ENCODE data around the gene RIMS1. TPM values are rescaled to one million over a fixed set of nuclear protein-coding genes. Genes with fewer than 3 reads are reported as not detected.

The RIMS1 gene
- total and polyA plus RNA-seq, 4 experiments from 2014 or later, result not detected

DNA sequence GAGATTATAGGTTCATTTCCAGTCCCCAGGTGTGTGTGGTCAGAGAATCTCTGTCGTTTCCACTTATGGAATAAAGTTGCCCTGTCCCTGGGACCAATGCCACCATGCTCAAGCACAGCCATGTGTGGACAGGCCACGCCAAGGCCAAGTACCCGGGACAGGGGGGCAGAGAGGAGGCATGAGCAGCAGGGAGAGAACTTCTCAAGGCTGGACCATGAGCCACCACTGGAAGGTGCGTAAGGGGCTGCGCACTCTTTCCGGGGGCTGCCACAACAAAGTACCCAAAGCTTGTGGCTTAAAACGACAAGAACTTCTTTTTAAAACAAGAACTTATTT is 526.3 kb downstream of the RIMS1 start:
- H3K4me1 Mint-ChIP-seq, result peaks cover 0 to 2% (median under 1%) of the 10 kb centered on the region in 4 donors
- no peak for DNase-seq
- Histone ChIP-seq H3K9me3 (ENCODE audit: control insufficient read depth in 1 of 2, low read length in 2 of 2) (no peaks in the 10 kb centered on the region), H3K27ac (ENCODE audit: low read depth, low read length) (no peak overlapping the region), H3K27me3 (ENCODE audit: insufficient read depth, low read length) (no peaks in the 10 kb centered on the region), H3K4me3 (ENCODE audit: low read length in 2 of 2) (no peak overlapping the region), H3K4me1 (ENCODE audit: insufficient read depth, low read length) (no peaks in the 10 kb centered on the region), H3K36me3 (ENCODE audit: insufficient read depth, low read length) (no peaks in the 10 kb centered on the region)
- H3K27me3 Mint-ChIP-seq, result peaks cover 3 to 6% of the 10 kb centered on the region in 2 donors
- POLR2A ChIA-PET (ENCODE audit: partially characterized antibody), result no interaction called here
- intact Hi-C loops (cut with micrococcal nuclease), result loop anchor here (1.0 to 2.0 kb wide), 3 partner anchors 204 to 769 kb away; no protein-coding TSS in a partner anchor
- no peaks in the 10 kb centered on the region for H3K9me3 Mint-ChIP-seq
- H3K27ac Mint-ChIP-seq, result no peak overlapping the region
- CTCF ChIA-PET (ENCODE audit: partially characterized antibody), result interaction anchor here (0.5 to 9.2 kb wide), 22 partner anchors 9 to 976 kb away, joined by 3 to 117 read pairs (median 4); no protein-coding TSS in a partner anchor
- H3K36me3 Mint-ChIP-seq, result no peaks in the 10 kb centered on the region
- H3K4me3 Mint-ChIP-seq, result no peak overlapping the region

DNA sequence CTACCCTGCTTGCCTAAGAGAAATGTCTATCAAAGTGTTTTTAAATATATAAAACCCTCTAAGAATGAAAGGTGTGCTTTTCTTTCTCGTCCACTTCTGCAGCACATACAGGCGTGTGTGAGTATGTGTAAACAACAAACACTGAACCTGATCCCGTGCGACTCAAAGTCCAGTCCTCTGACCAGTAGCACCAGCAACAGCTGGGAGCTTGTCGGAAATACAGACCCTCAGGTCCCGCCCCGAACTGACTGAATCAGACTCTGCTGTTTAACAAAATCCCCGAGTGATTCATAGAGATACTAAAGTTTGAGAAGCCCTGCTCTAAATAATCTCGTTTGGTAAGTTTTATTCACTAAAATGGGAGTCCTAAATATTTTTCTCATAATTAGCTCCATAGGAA is 527.5 kb downstream of the RIMS1 start:
- Mint-ChIP-seq H3K36me3 (no peaks in the 10 kb centered on the region), H3K27ac (no peak overlapping the region), H3K4me3 (no peak overlapping the region), H3K9me3 (no peaks in the 10 kb centered on the region), H3K27me3 (peaks cover 3 to 8% of the 10 kb centered on the region in 2 donors), H3K4me1 (peaks cover 0 to 2% (median under 1%) of the 10 kb centered on the region in 4 donors)
- no peaks in the 10 kb centered on the region for H3K27me3 ChIP-seq (ENCODE audit: insufficient read depth, low read length)
- intact Hi-C loops (cut with micrococcal nuclease), result loop anchor here (2.0 kb wide), 1 partner anchor 203 kb away; no protein-coding TSS in a partner anchor
- no peaks in the 10 kb centered on the region for H3K36me3 ChIP-seq (ENCODE audit: insufficient read depth, low read length)
- ChIA-PET CTCF (ENCODE audit: partially characterized antibody) (interaction anchor here (1.5 to 9.2 kb wide), 3 partner anchors 8 to 913 kb away, joined by 10 to 117 read pairs (median 87); no protein-coding TSS in a partner anchor), POLR2A (ENCODE audit: partially characterized antibody) (interaction anchor here (0.7 kb wide), 1 partner anchor 178 kb away, joined by 3 read pairs; no protein-coding TSS in a partner anchor)
- H3K9me3 ChIP-seq (ENCODE audit: control insufficient read depth in 1 of 2, low read length in 2 of 2), result no peaks in the 10 kb centered on the region
- H3K4me3 ChIP-seq (ENCODE audit: low read length in 2 of 2), result no peak overlapping the region
- DNase-seq, result no peak
- no peak overlapping the region for H3K27ac ChIP-seq (ENCODE audit: low read depth, low read length)
- H3K4me1 ChIP-seq (ENCODE audit: insufficient read depth, low read length), result no peaks in the 10 kb centered on the region

- H3K27me3 Mint-ChIP-seq, result peaks cover 3 to 8% of the 10 kb centered on the region in 2 donors
- no peaks in the 10 kb centered on the region for H3K27me3 ChIP-seq (ENCODE audit: insufficient read depth, low read length)
- H3K4me3 Mint-ChIP-seq, result no peak overlapping the region
- peak overlapping the region in 1 of 7 donors; percentile 41 for H3K27ac Mint-ChIP-seq
- no peaks in the 10 kb centered on the region for H3K9me3 ChIP-seq (ENCODE audit: control insufficient read depth in 1 of 2, low read length in 2 of 2)
- no peak for DNase-seq
- H3K36me3 Mint-ChIP-seq, result no peaks in the 10 kb centered on the region
- intact Hi-C loops (cut with micrococcal nuclease), result no loop called here
- peaks cover 0 to 2% (median under 1%) of the 10 kb centered on the region in 4 donors for H3K4me1 Mint-ChIP-seq
- H3K9me3 Mint-ChIP-seq, result no peaks in the 10 kb centered on the region
- no peak overlapping the region for H3K4me3 ChIP-seq (ENCODE audit: low read length in 2 of 2)
- CTCF ChIA-PET (ENCODE audit: partially characterized antibody), result interaction anchor here (0.8 to 9.2 kb wide), 3 partner anchors 10 to 913 kb away, joined by 3 to 117 read pairs (median 87); no protein-coding TSS in a partner anchor
- no peaks in the 10 kb centered on the region for H3K36me3 ChIP-seq (ENCODE audit: insufficient read depth, low read length)
- H3K27ac ChIP-seq (ENCODE audit: low read depth, low read length), result no peak overlapping the region
- no peaks in the 10 kb centered on the region for H3K4me1 ChIP-seq (ENCODE audit: insufficient read depth, low read length)
- POLR2A ChIA-PET (ENCODE audit: partially characterized antibody), result no interaction called here
Observed at GRCh38 chr6:72414657-72415056, 528.3 kb downstream of the RIMS1 start.

DNA sequence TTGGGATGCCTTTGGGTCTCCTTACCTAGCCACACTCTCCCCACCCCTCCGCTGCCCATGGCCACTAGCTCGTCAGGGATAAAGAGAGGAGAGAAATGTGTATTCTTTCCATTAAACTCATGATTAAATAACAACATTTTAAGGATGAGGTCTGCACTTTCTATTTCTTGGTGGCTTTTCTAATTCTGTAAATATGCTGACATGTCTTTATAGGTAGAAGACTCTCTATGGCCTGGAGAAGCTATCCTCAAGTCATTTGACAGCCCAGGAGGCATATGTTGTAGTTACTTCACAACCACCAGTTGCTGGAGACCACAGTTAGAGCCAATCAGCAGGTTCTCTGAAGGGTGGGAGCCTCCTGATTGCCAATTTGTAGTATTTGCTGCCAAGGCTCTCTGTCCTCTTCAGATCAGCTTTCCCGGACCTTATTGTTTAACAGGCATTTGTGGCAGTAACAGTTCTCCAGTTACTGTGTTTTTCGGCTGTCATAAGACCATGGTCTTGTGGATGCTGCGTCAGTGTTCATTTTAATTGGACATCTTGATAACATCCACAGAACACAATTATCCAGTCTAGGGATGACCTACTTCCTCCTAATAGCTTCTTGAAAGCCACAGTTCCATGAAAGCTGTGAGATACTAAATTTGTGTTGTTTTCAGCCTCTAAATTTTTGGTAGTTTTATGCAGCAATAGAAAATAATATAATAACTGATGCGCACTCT is 530.6 kb downstream of the RIMS1 start:
- no peaks in the 10 kb centered on the region for H3K9me3 ChIP-seq (ENCODE audit: control insufficient read depth in 1 of 2, low read length in 2 of 2)
- no peak overlapping the region for H3K27ac ChIP-seq (ENCODE audit: low read depth, low read length)
- Mint-ChIP-seq H3K9me3 (no peaks in the 10 kb centered on the region), H3K4me3 (no peak overlapping the region), H3K27ac (no peak overlapping the region), H3K27me3 (peaks cover 6 to 8% of the 10 kb centered on the region in 2 donors), H3K4me1 (peaks cover 0 to 2% (median under 1%) of the 10 kb centered on the region in 4 donors), H3K36me3 (no peaks in the 10 kb centered on the region)
- POLR2A ChIA-PET (ENCODE audit: partially characterized antibody), result no interaction called here
- no peak overlapping the region for H3K4me3 ChIP-seq (ENCODE audit: low read length in 2 of 2)
- no peaks in the 10 kb centered on the region for H3K4me1 ChIP-seq (ENCODE audit: insufficient read depth, low read length)
- no peaks in the 10 kb centered on the region for H3K36me3 ChIP-seq (ENCODE audit: insufficient read depth, low read length)
- CTCF ChIA-PET (ENCODE audit: partially characterized antibody), result interaction anchor here (1.1 to 9.2 kb wide), 4 partner anchors 13 to 910 kb away, joined by 3 to 117 read pairs (median 47); no protein-coding TSS in a partner anchor
- no peaks in the 10 kb centered on the region for H3K27me3 ChIP-seq (ENCODE audit: insufficient read depth, low read length)
- DNase-seq, result no peak
- intact Hi-C loops (cut with micrococcal nuclease), result no loop called here

DNA sequence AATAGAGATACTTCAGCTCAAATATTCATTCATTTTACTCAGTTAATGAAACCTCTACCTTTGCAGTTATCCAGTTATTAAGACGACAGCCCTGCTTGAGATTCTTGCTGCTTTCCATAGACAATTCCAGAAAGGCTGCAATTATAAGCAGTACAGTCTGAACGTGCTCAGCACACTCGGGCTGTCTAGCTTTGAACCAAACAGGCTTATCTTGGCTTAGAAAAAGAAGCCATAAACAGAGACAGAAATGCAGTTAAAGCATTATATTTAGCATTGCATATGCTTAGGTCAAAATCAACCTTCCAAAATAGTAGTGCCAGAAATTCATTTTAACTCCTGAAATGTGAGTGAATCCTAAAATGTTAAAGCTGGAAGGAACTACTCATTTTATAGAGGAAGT is 531.4 kb downstream of the RIMS1 start:
- Mint-ChIP-seq H3K27ac (no peak overlapping the region), H3K9me3 (no peaks in the 10 kb centered on the region), H3K36me3 (no peaks in the 10 kb centered on the region), H3K4me1 (no peaks in the 10 kb centered on the region), H3K4me3 (no peak overlapping the region), H3K27me3 (peaks cover 5% of the 10 kb centered on the region in 2 donors)
- DNase-seq, result no peak
- no peaks in the 10 kb centered on the region for H3K36me3 ChIP-seq (ENCODE audit: insufficient read depth, low read length)
- no peaks in the 10 kb centered on the region for H3K4me1 ChIP-seq (ENCODE audit: insufficient read depth, low read length)
- no peaks in the 10 kb centered on the region for H3K9me3 ChIP-seq (ENCODE audit: control insufficient read depth in 1 of 2, low read length in 2 of 2)
- H3K4me3 ChIP-seq (ENCODE audit: low read length in 2 of 2), result no peak overlapping the region
- no peak overlapping the region for H3K27ac ChIP-seq (ENCODE audit: low read depth, low read length)
- ChIA-PET POLR2A (ENCODE audit: partially characterized antibody) (no interaction called here), CTCF (ENCODE audit: partially characterized antibody) (interaction anchor here (1.1 to 9.2 kb wide), 4 partner anchors 14 to 910 kb away, joined by 3 to 117 read pairs (median 47); no protein-coding TSS in a partner anchor)
- H3K27me3 ChIP-seq (ENCODE audit: insufficient read depth, low read length), result no peaks in the 10 kb centered on the region
- intact Hi-C loops (cut with micrococcal nuclease), result no loop called here

GRCh38 chr6:72418495-72418894 is 532.1 kb downstream of the RIMS1 start:
- H3K9me3 ChIP-seq (ENCODE audit: control insufficient read depth in 1 of 2, low read length in 2 of 2), result no peaks in the 10 kb centered on the region
- Mint-ChIP-seq H3K27ac (no peak overlapping the region), H3K4me1 (no peaks in the 10 kb centered on the region), H3K27me3 (peaks cover 3 to 7% of the 10 kb centered on the region in 2 donors), H3K9me3 (no peaks in the 10 kb centered on the region), H3K36me3 (no peaks in the 10 kb centered on the region), H3K4me3 (no peak overlapping the region)
- H3K4me3 ChIP-seq (ENCODE audit: low read length in 2 of 2), result no peak overlapping the region
- ChIA-PET POLR2A (ENCODE audit: partially characterized antibody) (no interaction called here), CTCF (ENCODE audit: partially characterized antibody) (interaction anchor here (7.7 to 8.0 kb wide), 2 partner anchors 8 to 712 kb away, joined by 89 to 117 read pairs; no protein-coding TSS in a partner anchor)
- intact Hi-C loops (cut with micrococcal nuclease), result no loop called here
- no peaks in the 10 kb centered on the region for H3K4me1 ChIP-seq (ENCODE audit: insufficient read depth, low read length)
- H3K27ac ChIP-seq (ENCODE audit: low read depth, low read length), result no peak overlapping the region
- DNase-seq, result no peak
- H3K27me3 ChIP-seq (ENCODE audit: insufficient read depth, low read length), result no peaks in the 10 kb centered on the region
- H3K36me3 ChIP-seq (ENCODE audit: insufficient read depth, low read length), result no peaks in the 10 kb centered on the region

DNA sequence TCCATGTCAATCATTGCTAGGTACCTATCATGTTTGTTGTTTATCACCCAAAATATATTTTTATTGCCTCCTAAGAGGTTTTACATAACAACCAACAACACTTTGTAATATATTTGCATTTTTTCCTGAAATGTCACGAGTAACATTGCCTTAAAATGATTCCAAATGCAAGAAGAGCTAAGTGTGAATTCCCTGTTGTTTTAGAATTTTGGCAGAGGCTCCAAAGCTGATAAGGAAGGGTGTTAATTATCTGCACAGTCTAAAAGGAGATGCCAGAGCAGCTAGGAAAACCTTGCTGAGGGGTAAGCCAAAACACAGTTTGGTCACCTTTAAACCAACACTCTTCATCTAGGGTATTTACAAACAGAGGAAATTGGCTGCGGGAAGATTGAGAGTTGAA is 533.6 kb downstream of the RIMS1 start:
- Mint-ChIP-seq H3K9me3 (no peaks in the 10 kb centered on the region), H3K4me3 (no peak overlapping the region), H3K27ac (no peak overlapping the region), H3K36me3 (no peaks in the 10 kb centered on the region), H3K27me3 (peaks cover 3 to 8% of the 10 kb centered on the region in 2 donors), H3K4me1 (no peaks in the 10 kb centered on the region)
- Histone ChIP-seq H3K27me3 (ENCODE audit: insufficient read depth, low read length) (no peaks in the 10 kb centered on the region), H3K4me3 (ENCODE audit: low read length in 2 of 2) (no peak overlapping the region), H3K4me1 (ENCODE audit: insufficient read depth, low read length) (no peaks in the 10 kb centered on the region), H3K36me3 (ENCODE audit: insufficient read depth, low read length) (no peaks in the 10 kb centered on the region), H3K9me3 (ENCODE audit: control insufficient read depth in 1 of 2, low read length in 2 of 2) (no peaks in the 10 kb centered on the region), H3K27ac (ENCODE audit: low read depth, low read length) (no peak overlapping the region)
- DNase-seq, result no peak
- ChIA-PET POLR2A (ENCODE audit: partially characterized antibody) (no interaction called here), CTCF (ENCODE audit: partially characterized antibody) (interaction anchor here (7.7 kb wide), 1 partner anchor 9 kb away, joined by 89 read pairs; no protein-coding TSS in a partner anchor)
- intact Hi-C loops (cut with micrococcal nuclease), result no loop called here

Measured in CD4-positive, alpha-beta memory T cell (primary cell).